Type B pancreatic cell (in vitro differentiated cells): ENCODE results near the gene NMNAT2. TPM values are rescaled to one million over a fixed set of nuclear protein-coding genes. Genes with fewer than 3 reads are reported as not detected.

Source experiments
- DNase-seq: peaks from one replicate; pipeline ENCODE4 v3.0.0; 2021; ENCODE audit warnings: mixed read lengths; ENCODE audit not compliant: unreplicated experiment; ENCODE audit errors: extremely low spot score
- H3K27ac Mint-ChIP-seq: 2 replicates; pipeline ENCODE4 v1.8.0; 2021; ENCODE audit warnings: mild to moderate bottlenecking, mixed read lengths
- H3K27me3 Mint-ChIP-seq: 2 replicates; pipeline ENCODE4 v1.8.0; 2021; ENCODE audit warnings: mixed read lengths
- H3K36me3 Mint-ChIP-seq: 2 replicates; pipeline ENCODE4 v1.8.0; 2021; ENCODE audit warnings: mixed read lengths
- H3K4me1 Mint-ChIP-seq: one replicate; pipeline ENCODE4 v1.8.0; 2021; ENCODE audit warnings: mixed read lengths; ENCODE audit not compliant: unreplicated experiment
- H3K4me3 Mint-ChIP-seq: 2 replicates; pipeline ENCODE4 v1.8.0; 2021; ENCODE audit warnings: mild to moderate bottlenecking, mixed read lengths
- H3K9me3 Mint-ChIP-seq: 2 replicates; pipeline ENCODE4 v1.8.0; 2021; ENCODE audit warnings: mixed read lengths
- CTCF ChIP-seq: fragments of 200-600 bp; sonication (generic); conservative IDR thresholded peaks from 2 replicates; pipeline ENCODE4 v1.5.0; 2021; ENCODE audit warnings: antibody characterized with exemption, mild to moderate bottlenecking
- total RNA-seq: library from RNA; stranded (reverse); gene quantifications from 2 replicates; pipeline ENCODE4 v1.2.1, GENCODE V29; 2021; ENCODE audit warnings: low replicate concordance

NMNAT2 gene
- total RNA-seq, 1 donor from 2014 or later = 3.7 TPM

GRCh38 chr1:183209533-183210158 is 208.5 kb downstream of the NMNAT2 start:
- no peak for DNase-seq
- no peaks in the 10 kb centered on the region for H3K9me3 Mint-ChIP-seq
- no peak overlapping the region for H3K4me3 Mint-ChIP-seq
- no peaks in the 10 kb centered on the region for H3K27me3 Mint-ChIP-seq
- TF ChIP-seq CTCF = no peak
- peaks cover 5% of the 10 kb centered on the region for H3K4me1 Mint-ChIP-seq
- peak overlapping the region; percentile 70 for H3K27ac Mint-ChIP-seq
- H3K36me3 Mint-ChIP-seq = no peaks in the 10 kb centered on the region

- H3K27ac Mint-ChIP-seq = no peak overlapping the region
- H3K27me3 Mint-ChIP-seq = no peaks in the 10 kb centered on the region
- H3K36me3 Mint-ChIP-seq = no peaks in the 10 kb centered on the region
These were observed 211.6 kb downstream of the NMNAT2 start for GRCh38 chr1:183206538-183207122.

DNA sequence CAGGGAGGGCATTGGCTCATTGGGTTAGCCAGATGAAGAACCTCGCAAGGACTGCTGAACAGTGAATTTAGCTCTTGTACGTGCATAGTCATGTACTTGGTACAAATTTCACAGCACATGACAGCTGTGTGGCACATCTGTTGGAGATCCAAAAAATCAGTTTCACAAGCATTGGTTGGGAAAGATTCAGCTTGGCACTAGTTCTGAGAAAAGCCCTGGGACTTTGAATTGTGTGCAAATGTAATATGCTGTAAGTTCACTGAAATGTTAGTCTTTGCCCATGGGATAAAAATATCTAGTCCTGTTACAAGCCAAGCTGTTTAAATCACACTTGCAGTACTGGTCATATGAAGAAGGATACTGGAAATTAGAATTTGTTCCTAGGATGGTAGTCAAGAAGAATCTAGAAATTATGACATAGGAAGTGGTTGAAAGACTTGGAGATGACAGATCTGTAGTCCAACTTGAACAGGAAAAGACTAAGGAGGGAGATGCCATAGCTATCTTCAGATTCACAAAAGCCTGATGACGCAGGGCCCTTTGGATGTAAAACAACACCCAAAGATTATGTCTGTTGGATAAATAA is 212.9 kb downstream of the NMNAT2 start:
- Mint-ChIP-seq H3K4me1 (peaks cover 12% of the 10 kb centered on the region), H3K4me3 (no peak overlapping the region), H3K27ac (no peak overlapping the region), H3K27me3 (no peaks in the 10 kb centered on the region), H3K36me3 (no peaks in the 10 kb centered on the region), H3K9me3 (no peaks in the 10 kb centered on the region)
- no peak for TF ChIP-seq CTCF
- no peak for DNase-seq

More at GRCh38 chr1:183206538-183207122, 211.6 kb downstream of the NMNAT2 start:
- Mint-ChIP-seq H3K4me1 (no peaks in the 10 kb centered on the region), H3K9me3 (no peaks in the 10 kb centered on the region), H3K4me3 (no peak overlapping the region)
- DNase-seq = no peak
- no peak for TF ChIP-seq CTCF

- Mint-ChIP-seq H3K4me3 (no peak overlapping the region), H3K9me3 (no peaks in the 10 kb centered on the region), H3K4me1 (peaks cover 19% of the 10 kb centered on the region), H3K27ac (no peak overlapping the region), H3K27me3 (no peaks in the 10 kb centered on the region), H3K36me3 (no peaks in the 10 kb centered on the region)
- DNase-seq = no peak
- TF ChIP-seq CTCF = no peak
These were observed 215.1 kb downstream of the NMNAT2 start for GRCh38 chr1:183203094-183203493.

GRCh38 chr1:183200451-183200850 is 217.7 kb downstream of the NMNAT2 start:
- Mint-ChIP-seq H3K4me3 (peak overlapping the region; percentile 27), H3K27me3 (no peaks in the 10 kb centered on the region), H3K9me3 (no peaks in the 10 kb centered on the region), H3K27ac (peak overlapping the region; percentile 87), H3K4me1 (peaks cover 23% of the 10 kb centered on the region), H3K36me3 (no peaks in the 10 kb centered on the region)
- no peak for DNase-seq
- no peak for TF ChIP-seq CTCF
